K562 (cell line): ENCODE data around the gene RRAD.

Source experiments
- CBX3 ChIP-seq, 2 experiments: IDR thresholded peaks; 1 replicate in 1 of 2; 2 replicates in 1 of 2; pipeline ENCODE4 v1.6.1; 2012; ENCODE audit warnings: inconsistent platforms in 2 of 2, low read length in 2 of 2, borderline replicate concordance in 1 of 2, control low read depth in 1 of 2
- ELF4 ChIP-seq: fragments of 450-650 bp; formaldehyde crosslinking; IDR thresholded peaks from 2 replicates; pipeline ENCODE4 v1.4.0; 2022; ENCODE audit warnings: missing genetic modification characterization
- GABPA ChIP-seq: fragments of 200-800 bp; sonication (Bioruptor generic); conservative IDR thresholded peaks from 2 replicates; pipeline ENCODE4 v1.6.1; 2016; ENCODE audit warnings: low read depth, missing genetic modification characterization, missing compliant biosample characterization
- JUNB ChIP-seq: fragments of 450-650 bp; formaldehyde crosslinking; conservative IDR thresholded peaks from 2 replicates; pipeline ENCODE4 v1.4.0; 2020; ENCODE audit warnings: mild to moderate bottlenecking
- PHF20 ChIP-seq: fragments of 450-650 bp; IDR thresholded peaks from 2 replicates; pipeline ENCODE4 v1.6.1; 2018; ENCODE audit not compliant: partially characterized antibody
- TOE1 ChIP-seq, 2 experiments: fragments of 450-650 bp in 1 of 2; sonication (generic) in 1 of 2; formaldehyde crosslinking in 1 of 2; IDR thresholded peaks; 2 replicates each; pipeline versions ENCODE4 v1.7.1 to v1.8.0; 2016 to 2022; ENCODE audit warnings: borderline replicate concordance in 2 of 2, mild to moderate bottlenecking in 2 of 2, antibody characterized with exemption in 1 of 2, inconsistent platforms in 1 of 2, low read depth in 1 of 2, missing genetic modification reagents in 1 of 2, moderate library complexity in 1 of 2
- U2AF1 ChIP-seq: fragments of 200-400 bp; formaldehyde crosslinking; optimal IDR thresholded peaks from 2 replicates; pipeline ENCODE3; 2017; ENCODE audit warnings: mild to moderate bottlenecking, low read depth, low read length, moderate library complexity
- ZNF354B ChIP-seq: fragments of 250-450 bp; sonication (Bioruptor Pico); IDR thresholded peaks from 2 replicates; pipeline ENCODE4 v1.4.0; 2020
- ZNF778 ChIP-seq: fragments of 450-650 bp; formaldehyde crosslinking; IDR thresholded peaks from 2 replicates; pipeline ENCODE4 v1.4.0; 2020; ENCODE audit warnings: mild to moderate bottlenecking, moderate library complexity
- TF ChIP-seq, protein P1 (sequence below), 2 experiments: IDR thresholded peaks; 2 replicates each; pipeline ENCODE4 v1.6.1; 2011; ENCODE audit warnings: borderline replicate concordance in 1 of 2, control low read depth in 1 of 2, low read depth in 1 of 2, low read length in 1 of 2, mild to moderate bottlenecking in 1 of 2, mixed read lengths in 1 of 2, moderate library complexity in 1 of 2; ENCODE audit not compliant: insufficient read depth in 1 of 2, insufficient read length in 1 of 2, poor library complexity in 1 of 2, severe bottlenecking in 1 of 2; ENCODE audit errors: extremely low read depth in 1 of 2
- TF ChIP-seq, protein P2 (sequence below), 3 experiments: IDR thresholded peaks in 2 of 3; conservative IDR thresholded peaks in 1 of 3; 2 replicates each; pipeline ENCODE4 v1.5.1; 2011 to 2012; ENCODE audit warnings: low read length in 3 of 3, mild to moderate bottlenecking in 3 of 3, control low read depth in 2 of 3, improper control_type of control experiment in 1 of 3, inconsistent platforms in 1 of 3, low read depth in 1 of 3, mixed read lengths in 1 of 3, moderate library complexity in 1 of 3; ENCODE audit not compliant: insufficient read depth in 2 of 3
- TF ChIP-seq, protein P3 (sequence below), 2 experiments: fragments of 450-650 bp; conservative IDR thresholded peaks; 2 replicates each; pipeline ENCODE4 v1.6.1; 2017; ENCODE audit warnings: mild to moderate bottlenecking in 2 of 2, moderate library complexity in 2 of 2

DNA sequence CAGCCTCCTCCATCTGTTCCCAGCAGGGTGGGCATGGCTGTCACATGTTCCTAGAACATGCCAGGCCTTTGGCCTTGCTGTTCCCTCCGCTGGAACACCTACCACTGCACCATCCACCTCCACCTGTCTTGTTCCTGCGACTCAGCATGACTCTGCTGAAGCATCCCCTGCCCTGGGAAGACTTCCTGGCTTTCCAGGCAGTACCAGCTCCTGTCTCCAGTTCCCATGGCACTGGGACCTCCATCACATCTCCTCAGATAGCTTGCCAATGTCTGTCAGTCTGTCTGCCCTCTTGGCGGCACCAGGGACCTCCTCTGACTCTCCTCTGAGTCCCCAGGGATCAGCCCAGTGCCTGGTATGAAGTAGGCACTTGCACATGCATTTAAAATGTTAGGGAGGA lies 29.3 kb downstream of the RRAD start:
- TF ChIP-seq, protein P1, sequence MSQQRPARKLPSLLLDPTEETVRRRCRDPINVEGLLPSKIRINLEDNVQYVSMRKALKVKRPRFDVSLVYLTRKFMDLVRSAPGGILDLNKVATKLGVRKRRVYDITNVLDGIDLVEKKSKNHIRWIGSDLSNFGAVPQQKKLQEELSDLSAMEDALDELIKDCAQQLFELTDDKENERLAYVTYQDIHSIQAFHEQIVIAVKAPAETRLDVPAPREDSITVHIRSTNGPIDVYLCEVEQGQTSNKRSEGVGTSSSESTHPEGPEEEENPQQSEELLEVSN (IDR thresholded peaks at IDR 0.05; ENCODE audit: borderline replicate concordance in 1 of 2, extremely low read depth in 1 of 2, insufficient read depth in 1 of 2, insufficient read length in 1 of 2, low read depth in 1 of 2, low read length in 1 of 2, poor library complexity in 1 of 2, severe bottlenecking in 1 of 2), result no peak
- TF ChIP-seq GABPA (tag) (no peak), ELF4 (CRISPR knock-in tag) (no peak), U2AF1 (no peak), ZNF354B (CRISPR knock-in tag) (no peak), TOE1 (IDR thresholded peaks at IDR 0.05; ENCODE audit: borderline replicate concordance) (no peak), TOE1 (CRISPR knock-in tag; IDR thresholded peaks at IDR 0.05; ENCODE audit: borderline replicate concordance, low read depth) (no peak), JUNB (no peak), ZNF778 (CRISPR knock-in tag) (no peak), PHF20 (no peak), CBX3 (IDR thresholded peaks at IDR 0.05; ENCODE audit: borderline replicate concordance in 1 of 2, low read length in 2 of 2) (no peak)
- TF ChIP-seq, protein P2, sequence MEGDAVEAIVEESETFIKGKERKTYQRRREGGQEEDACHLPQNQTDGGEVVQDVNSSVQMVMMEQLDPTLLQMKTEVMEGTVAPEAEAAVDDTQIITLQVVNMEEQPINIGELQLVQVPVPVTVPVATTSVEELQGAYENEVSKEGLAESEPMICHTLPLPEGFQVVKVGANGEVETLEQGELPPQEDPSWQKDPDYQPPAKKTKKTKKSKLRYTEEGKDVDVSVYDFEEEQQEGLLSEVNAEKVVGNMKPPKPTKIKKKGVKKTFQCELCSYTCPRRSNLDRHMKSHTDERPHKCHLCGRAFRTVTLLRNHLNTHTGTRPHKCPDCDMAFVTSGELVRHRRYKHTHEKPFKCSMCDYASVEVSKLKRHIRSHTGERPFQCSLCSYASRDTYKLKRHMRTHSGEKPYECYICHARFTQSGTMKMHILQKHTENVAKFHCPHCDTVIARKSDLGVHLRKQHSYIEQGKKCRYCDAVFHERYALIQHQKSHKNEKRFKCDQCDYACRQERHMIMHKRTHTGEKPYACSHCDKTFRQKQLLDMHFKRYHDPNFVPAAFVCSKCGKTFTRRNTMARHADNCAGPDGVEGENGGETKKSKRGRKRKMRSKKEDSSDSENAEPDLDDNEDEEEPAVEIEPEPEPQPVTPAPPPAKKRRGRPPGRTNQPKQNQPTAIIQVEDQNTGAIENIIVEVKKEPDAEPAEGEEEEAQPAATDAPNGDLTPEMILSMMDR (IDR thresholded peaks at IDR 0.05 in 2 of 3, conservative IDR thresholded peaks at IDR 0.05 in 1 of 3; ENCODE audit: insufficient read depth in 2 of 3, low read depth in 1 of 3, low read length in 3 of 3), result no peak
- TF ChIP-seq, protein P3, sequence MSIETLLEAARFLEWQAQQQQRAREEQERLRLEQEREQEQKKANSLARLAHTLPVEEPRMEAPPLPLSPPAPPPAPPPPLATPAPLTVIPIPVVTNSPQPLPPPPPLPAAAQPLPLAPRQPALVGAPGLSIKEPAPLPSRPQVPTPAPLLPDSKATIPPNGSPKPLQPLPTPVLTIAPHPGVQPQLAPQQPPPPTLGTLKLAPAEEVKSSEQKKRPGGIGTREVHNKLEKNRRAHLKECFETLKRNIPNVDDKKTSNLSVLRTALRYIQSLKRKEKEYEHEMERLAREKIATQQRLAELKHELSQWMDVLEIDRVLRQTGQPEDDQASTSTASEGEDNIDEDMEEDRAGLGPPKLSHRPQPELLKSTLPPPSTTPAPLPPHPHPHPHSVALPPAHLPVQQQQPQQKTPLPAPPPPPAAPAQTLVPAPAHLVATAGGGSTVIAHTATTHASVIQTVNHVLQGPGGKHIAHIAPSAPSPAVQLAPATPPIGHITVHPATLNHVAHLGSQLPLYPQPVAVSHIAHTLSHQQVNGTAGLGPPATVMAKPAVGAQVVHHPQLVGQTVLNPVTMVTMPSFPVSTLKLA (conservative IDR thresholded peaks at IDR 0.05), result no peak
